ENCODE measurements around the gene PDS5B. TPM values are rescaled to one million over a fixed set of nuclear protein-coding genes. Genes with fewer than 3 reads are reported as not detected.
"Not testable (repeated sequence)": the region's sequence is repeated elsewhere in the genome, so short reads cannot be mapped to it uniquely, and the experiment has no call there.

PDS5B gene
- total RNA-seq, 2 experiments from 2014 or later: 57.6 to 64.6 TPM

DNA sequence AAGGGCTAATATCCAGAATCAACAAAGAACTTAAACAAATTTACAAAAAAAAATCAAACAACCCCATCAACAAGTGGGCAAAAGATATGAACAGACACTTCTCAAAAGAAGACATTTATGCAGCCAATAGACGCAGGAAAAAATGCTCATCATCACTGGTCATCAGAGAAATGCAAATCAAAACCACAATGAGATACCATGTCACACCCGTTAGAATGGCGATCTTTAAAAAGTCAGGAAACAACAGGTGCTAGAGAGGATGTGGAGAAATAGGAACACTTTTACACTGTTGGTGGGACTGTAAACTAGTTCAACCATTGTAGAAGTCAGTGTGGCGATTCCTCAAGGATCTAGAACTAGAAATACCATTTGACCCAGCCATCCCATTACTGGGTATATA, 10.6 kb upstream of the PDS5B start:
- H3K27ac Mint-ChIP-seq; H3K27me3 Mint-ChIP-seq; ATAC-seq; DNase-seq; H3K9me3 Mint-ChIP-seq (ENCODE audit: low read depth); H3K4me1 Mint-ChIP-seq; H3K4me3 Mint-ChIP-seq: not testable (repeated sequence)
- H3K36me3 Mint-ChIP-seq: peaks cover 14% of the 10 kb centered on the region
- CTCF ChIA-PET: interaction anchor here (1.1 kb wide), 1 partner anchor 12 kb away, joined by 3 read pairs; no protein-coding TSS in a partner anchor

DNA sequence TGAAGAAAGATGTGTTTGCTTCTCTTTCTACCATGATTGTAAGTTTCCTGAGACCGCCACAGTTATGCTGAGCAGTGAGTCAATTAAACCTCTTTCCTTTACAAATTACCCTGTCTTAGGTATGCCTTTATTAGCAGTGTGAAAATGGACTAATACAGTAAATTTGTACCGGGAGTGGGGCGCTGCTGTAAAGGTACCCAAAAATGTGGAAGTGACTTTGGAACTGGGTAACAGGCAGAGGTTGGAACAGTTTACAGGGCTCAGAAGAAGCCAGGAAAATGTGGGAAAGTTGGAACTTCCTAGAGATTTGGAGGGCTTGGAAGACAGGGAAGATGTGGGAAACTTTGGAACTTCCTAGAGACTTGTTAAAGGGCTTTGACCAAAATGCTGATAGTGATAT, 9.2 kb upstream of the PDS5B start:
- CTCF ChIA-PET: no interaction called here
- peaks cover 14% of the 10 kb centered on the region for H3K36me3 Mint-ChIP-seq
- no peaks in the 10 kb centered on the region for H3K4me1 Mint-ChIP-seq
- ATAC-seq (no peak), DNase-seq (no peak)
- H3K27me3 Mint-ChIP-seq: no peaks in the 10 kb centered on the region
- no peak overlapping the region for H3K27ac Mint-ChIP-seq
- H3K4me3 Mint-ChIP-seq: no peak overlapping the region
- peaks cover 8% of the 10 kb centered on the region for H3K9me3 Mint-ChIP-seq (ENCODE audit: low read depth)

DNA sequence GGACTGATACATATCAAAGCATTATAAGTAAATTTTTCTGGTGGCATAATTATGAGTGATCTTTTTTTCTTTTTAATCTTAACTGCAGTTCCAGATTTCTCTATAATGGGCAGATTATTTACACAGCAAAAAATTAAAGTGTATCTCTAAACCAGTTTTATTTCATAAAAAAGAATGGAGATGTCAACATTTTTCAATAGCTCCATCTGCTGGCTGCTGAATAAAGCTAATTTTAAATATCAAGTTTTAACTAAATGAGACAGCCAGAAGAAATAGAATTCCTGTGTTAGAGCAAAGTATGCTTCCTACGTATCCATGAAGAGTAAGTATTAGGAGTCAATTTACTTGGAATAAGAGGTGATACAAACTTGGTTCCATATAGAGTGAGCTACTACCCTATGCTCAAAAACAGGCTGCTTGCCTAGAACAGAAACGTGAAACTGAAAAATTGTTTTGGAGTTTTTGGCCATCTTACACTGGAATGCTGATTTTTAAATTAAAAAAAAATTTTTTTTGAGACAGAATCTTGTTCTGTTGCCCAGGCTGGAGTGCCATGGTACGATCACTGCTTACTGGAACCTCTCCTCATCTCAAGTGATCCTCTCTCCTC, 5.0 kb upstream of the PDS5B start:
- Mint-ChIP-seq H3K9me3 (ENCODE audit: low read depth) (peaks cover 8% of the 10 kb centered on the region), H3K36me3 (peaks cover 13% of the 10 kb centered on the region), H3K27ac (no peak overlapping the region), H3K4me1 (peaks cover 10% of the 10 kb centered on the region), H3K27me3 (peaks cover 7% of the 10 kb centered on the region), H3K4me3 (no peak overlapping the region)
- ATAC-seq (no peak), DNase-seq (no peak)
- CTCF ChIA-PET: interaction anchor here (0.7 to 4.8 kb wide), 28 partner anchors 9 to 672 kb away, joined by 3 to 23 read pairs (median 4); partner anchors contain the start of genes BRCA2 and ZAR1L

DNA sequence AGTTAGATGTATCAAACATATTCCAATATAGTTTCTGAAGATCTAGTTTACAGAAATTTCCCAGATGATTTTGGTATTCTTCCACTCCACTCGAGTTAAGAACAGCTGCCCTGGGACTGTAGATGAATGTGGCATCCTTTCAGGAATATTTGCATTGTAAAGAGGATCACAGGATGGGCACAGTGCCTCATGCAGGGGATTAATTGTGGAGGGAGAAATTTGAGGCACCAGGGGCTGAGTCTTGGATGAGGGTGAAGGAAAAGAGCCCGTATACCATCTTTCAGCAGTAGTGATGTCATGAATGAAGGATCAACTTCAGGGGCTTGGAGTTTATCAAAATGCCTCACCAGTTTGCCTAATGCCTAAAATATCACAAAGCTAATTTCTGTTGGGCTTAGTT, 4.0 kb upstream of the PDS5B start:
- no peak for ATAC-seq
- Mint-ChIP-seq H3K36me3 (peaks cover 6% of the 10 kb centered on the region), H3K4me1 (peaks cover 10% of the 10 kb centered on the region), H3K4me3 (no peak overlapping the region), H3K27me3 (peaks cover 7% of the 10 kb centered on the region), H3K9me3 (ENCODE audit: low read depth) (peaks cover 2% of the 10 kb centered on the region), H3K27ac (no peak overlapping the region)
- CTCF ChIA-PET: interaction anchor here (0.6 to 4.8 kb wide), 14 partner anchors 8 to 1965 kb away, joined by 3 to 23 read pairs (median 4); partner anchors contain the start of genes BRCA2 and ZAR1L
- no peak for DNase-seq

DNA sequence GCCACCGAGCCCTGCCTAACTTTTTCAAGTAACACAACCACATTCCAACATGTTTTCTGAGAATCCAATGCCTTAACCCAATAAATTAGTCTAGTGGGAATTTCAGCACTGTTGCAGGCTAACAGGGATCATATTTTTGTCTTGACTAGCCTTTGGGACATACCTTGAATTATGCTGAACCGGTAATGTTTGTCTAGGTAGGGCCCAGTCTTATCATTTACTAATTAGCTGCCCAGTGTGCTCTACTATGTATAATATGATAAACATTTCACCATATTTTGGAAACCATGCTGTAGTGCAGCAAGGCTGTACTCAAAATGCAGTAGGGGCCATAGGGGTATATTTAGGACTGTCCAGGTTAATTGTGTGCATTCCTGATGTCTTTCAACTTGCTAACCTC, 3.3 kb upstream of the PDS5B start:
- Mint-ChIP-seq H3K9me3 (ENCODE audit: low read depth) (peaks cover 2% of the 10 kb centered on the region), H3K4me3 (no peak overlapping the region), H3K36me3 (peaks cover 7% of the 10 kb centered on the region), H3K4me1 (peaks cover 14% of the 10 kb centered on the region), H3K27me3 (peaks cover 7% of the 10 kb centered on the region), H3K27ac (no peak overlapping the region)
- DNase-seq: no peak
- CTCF ChIA-PET: interaction anchor here (0.7 to 4.8 kb wide), 4 partner anchors 113 to 315 kb away, joined by 3 to 23 read pairs (median 15); no protein-coding TSS in a partner anchor
- no peak for ATAC-seq

DNA sequence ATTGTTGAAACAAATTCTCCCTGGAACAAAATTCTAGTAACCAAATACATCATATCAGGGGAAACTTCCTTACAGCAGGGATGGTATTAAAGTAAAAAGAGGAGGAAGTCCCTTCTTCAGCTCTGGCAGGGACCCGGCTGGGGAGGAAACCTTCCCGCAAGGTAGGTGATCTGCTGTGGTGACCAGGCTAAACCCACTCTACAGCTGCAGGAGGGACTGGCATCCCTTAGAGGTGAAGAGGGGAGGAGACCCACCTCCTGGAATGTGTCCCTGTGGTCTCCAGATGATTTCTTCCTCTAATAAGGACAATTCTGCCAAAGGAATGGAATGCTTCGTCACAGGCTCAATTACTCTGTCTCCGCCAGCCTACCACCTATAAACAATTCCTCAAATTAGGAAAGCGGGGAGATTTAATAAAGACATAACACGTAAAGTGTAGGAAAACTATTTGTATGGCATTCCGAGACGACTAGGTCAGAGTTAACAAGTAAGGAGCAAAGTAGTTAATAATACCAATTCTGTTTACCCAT, 637 bp upstream of the PDS5B start:
- H3K27me3 Mint-ChIP-seq: peaks cover 7% of the 10 kb centered on the region
- DNase-seq: peak; percentile 42
- H3K36me3 Mint-ChIP-seq: peaks cover 6% of the 10 kb centered on the region
- CTCF ChIA-PET: interaction anchor here (0.6 to 1.8 kb wide), 28 partner anchors 15 to 1201 kb away, joined by 3 to 29 read pairs (median 4); partner anchors contain the start of genes BRCA2, KL and ZAR1L
- peak overlapping the region; percentile 78 for H3K4me3 Mint-ChIP-seq
- peaks cover 38% of the 10 kb centered on the region for H3K4me1 Mint-ChIP-seq
- no peaks in the 10 kb centered on the region for H3K9me3 Mint-ChIP-seq (ENCODE audit: low read depth)
- H3K27ac Mint-ChIP-seq: peak overlapping the region; percentile 78
- no peak for ATAC-seq

DNA sequence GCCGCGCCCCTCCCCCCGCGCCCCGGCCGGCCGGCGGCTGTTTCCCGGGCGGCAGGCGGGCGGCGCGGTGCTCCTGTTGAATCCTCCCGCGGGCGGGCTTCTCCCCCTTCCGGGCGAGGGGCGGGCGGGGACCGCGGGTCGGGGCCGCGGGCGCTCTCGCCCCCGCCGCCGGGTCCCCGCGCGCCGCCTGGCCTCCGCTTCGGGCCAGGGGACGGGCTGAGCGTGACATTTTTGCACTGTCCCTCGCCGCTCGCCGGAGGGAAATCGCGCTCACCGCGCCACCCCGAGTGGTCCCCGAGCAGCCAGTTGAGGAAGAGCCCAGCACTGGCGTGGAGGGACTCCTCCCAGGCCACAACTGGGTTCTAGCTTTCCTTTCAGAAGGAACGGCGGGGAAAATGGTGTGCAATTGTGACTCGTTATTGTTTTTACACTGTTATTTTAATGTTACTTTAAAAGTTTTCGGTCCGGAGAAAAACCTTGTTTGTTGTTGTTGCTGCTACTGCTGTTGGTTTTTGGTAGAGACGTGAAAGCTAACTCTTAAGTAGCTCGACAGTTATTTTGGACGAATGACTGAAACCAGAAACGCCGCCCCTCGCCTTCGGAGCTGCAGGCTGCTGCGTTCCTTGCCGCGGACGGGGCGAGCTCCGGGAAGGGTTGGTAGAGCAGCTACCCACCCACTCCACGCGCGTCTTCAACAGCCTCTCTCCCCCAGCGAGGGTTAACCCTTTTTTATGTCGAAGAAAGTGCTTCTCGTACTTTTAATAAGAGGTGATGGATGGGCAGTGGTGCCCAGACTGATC, 959 bp downstream of the PDS5B start:
- H3K36me3 Mint-ChIP-seq: peaks cover 6% of the 10 kb centered on the region
- H3K27ac Mint-ChIP-seq: peak overlapping the region; percentile 94
- CTCF ChIA-PET: interaction anchor here (0.7 to 3.2 kb wide), 15 partner anchors 46 to 956 kb away, joined by 3 to 20 read pairs (median 5); partner anchors contain the start of gene N4BP2L2
- DNase-seq (peak; percentile 68), ATAC-seq (peak; percentile 38)
- no peaks in the 10 kb centered on the region for H3K9me3 Mint-ChIP-seq (ENCODE audit: low read depth)
- H3K27me3 Mint-ChIP-seq: peaks cover 7% of the 10 kb centered on the region
- peak overlapping the region; percentile 96 for H3K4me3 Mint-ChIP-seq
- H3K4me1 Mint-ChIP-seq: peaks cover 39% of the 10 kb centered on the region

DNA sequence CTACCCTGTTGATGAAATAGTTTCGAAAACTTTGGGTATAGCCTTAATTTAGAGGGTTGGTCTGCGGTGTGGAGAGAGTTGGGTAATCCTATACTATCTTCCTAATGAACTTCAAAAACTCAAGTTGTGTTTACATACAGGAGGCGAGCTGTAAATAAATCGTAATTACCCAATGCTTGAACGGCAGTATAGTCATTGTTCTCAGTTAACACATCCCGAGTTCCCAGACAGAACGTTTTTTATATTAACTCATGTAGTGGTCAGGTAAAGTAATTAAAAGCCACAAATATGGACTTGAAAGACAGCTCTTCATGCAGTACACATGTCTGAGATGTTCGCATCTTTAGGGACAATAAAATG, 1.5 kb downstream of the PDS5B start:
- Mint-ChIP-seq H3K4me1 (peaks cover 39% of the 10 kb centered on the region), H3K27me3 (peaks cover 7% of the 10 kb centered on the region), H3K9me3 (ENCODE audit: low read depth) (no peaks in the 10 kb centered on the region), H3K36me3 (peaks cover 11% of the 10 kb centered on the region), H3K4me3 (peak overlapping the region; percentile 96), H3K27ac (peak overlapping the region; percentile 94)
- CTCF ChIA-PET: interaction anchor here (0.7 to 3.2 kb wide), 16 partner anchors 46 to 955 kb away, joined by 3 to 20 read pairs (median 5); partner anchors contain the start of gene N4BP2L2
- no peak for DNase-seq
- ATAC-seq: no peak

DNA sequence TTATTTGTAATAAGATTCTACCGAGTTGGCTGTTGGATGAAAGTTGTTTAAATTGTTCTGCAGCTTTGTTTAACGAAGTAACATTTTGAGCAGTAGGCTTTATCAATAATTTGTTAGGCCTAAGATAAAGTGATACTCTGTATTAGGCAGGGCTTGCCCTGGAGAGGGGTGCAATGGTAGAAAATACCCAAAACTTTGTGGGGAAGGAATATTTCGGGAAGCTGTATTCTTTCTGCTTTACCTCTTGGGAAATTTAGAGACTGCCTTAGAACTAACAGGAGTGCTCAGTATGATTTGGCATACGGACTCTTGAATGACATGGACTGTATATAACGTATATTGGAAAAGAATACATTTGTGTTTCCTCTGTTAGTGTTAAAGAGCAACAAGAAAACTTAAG, 2.5 kb downstream of the PDS5B start:
- Mint-ChIP-seq H3K27me3 (peaks cover 2% of the 10 kb centered on the region), H3K9me3 (ENCODE audit: low read depth) (no peaks in the 10 kb centered on the region), H3K4me3 (peak overlapping the region; percentile 96), H3K36me3 (peaks cover 13% of the 10 kb centered on the region), H3K4me1 (peaks cover 40% of the 10 kb centered on the region), H3K27ac (no peak overlapping the region)
- DNase-seq (no peak), ATAC-seq (no peak)
- CTCF ChIA-PET: interaction anchor here (0.7 to 3.2 kb wide), 8 partner anchors 48 to 954 kb away, joined by 3 to 20 read pairs (median 5); no protein-coding TSS in a partner anchor

DNA sequence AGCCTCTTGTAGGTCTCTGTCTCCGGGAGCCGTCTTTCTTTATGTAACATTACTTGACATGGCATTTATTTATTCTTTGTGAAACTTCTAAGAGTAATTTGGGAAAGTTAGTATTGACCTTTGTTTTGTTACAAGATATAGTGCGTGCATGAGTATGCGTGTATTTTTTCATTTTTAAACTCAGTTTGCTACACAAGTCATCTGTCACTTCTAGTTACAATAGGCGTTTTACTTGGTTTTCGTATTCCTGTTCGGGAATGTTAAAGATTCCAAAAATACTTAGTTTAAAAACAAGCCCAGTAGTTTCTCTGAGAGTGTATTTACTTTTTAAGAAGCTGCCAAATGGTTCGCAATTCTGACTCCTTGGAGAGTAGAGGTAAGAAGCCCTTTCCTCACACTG, 3.2 kb downstream of the PDS5B start:
- Mint-ChIP-seq H3K4me3 (no peak overlapping the region), H3K36me3 (peaks cover 13% of the 10 kb centered on the region)

DNA sequence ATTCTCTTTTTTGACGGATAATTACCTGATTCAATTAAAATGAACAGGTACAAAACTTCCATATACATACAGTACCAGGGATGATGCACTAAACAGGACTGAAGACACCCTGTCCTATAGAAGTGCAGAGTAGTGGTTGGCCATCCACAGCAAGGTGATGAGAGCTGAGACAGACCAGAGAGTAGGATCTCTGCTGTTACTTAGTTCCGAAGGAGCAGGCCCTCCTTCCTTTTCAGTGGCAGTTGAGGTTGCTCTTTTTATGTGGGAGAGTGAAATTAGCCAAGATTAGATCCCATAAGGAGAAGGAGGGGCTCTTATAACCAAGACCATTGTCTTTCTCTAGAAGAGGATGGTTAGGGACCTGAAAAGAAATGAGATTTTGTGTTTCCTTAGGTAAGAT, 4.0 kb downstream of the PDS5B start:
- H3K36me3 Mint-ChIP-seq: peaks cover 13% of the 10 kb centered on the region
- CTCF ChIA-PET: interaction anchor here (0.7 to 3.2 kb wide), 5 partner anchors 9 to 49 kb away, joined by 3 to 20 read pairs (median 3); no protein-coding TSS in a partner anchor
- peaks cover 37% of the 10 kb centered on the region for H3K4me1 Mint-ChIP-seq
- H3K27ac Mint-ChIP-seq: no peak overlapping the region
- no peaks in the 10 kb centered on the region for H3K27me3 Mint-ChIP-seq
- no peak for ATAC-seq
- H3K4me3 Mint-ChIP-seq: no peak overlapping the region
- no peaks in the 10 kb centered on the region for H3K9me3 Mint-ChIP-seq (ENCODE audit: low read depth)
- DNase-seq: no peak

More for the DNA sequence above, 3.2 kb downstream of the PDS5B start:
- no peak for ATAC-seq
- H3K9me3 Mint-ChIP-seq (ENCODE audit: low read depth): no peaks in the 10 kb centered on the region
- CTCF ChIA-PET: interaction anchor here (0.7 to 3.2 kb wide), 5 partner anchors 11 to 79 kb away, joined by 3 to 20 read pairs (median 3); no protein-coding TSS in a partner anchor
- DNase-seq: no peak
- H3K4me1 Mint-ChIP-seq: peaks cover 40% of the 10 kb centered on the region
- H3K27ac Mint-ChIP-seq: no peak overlapping the region
- H3K27me3 Mint-ChIP-seq: no peaks in the 10 kb centered on the region

DNA sequence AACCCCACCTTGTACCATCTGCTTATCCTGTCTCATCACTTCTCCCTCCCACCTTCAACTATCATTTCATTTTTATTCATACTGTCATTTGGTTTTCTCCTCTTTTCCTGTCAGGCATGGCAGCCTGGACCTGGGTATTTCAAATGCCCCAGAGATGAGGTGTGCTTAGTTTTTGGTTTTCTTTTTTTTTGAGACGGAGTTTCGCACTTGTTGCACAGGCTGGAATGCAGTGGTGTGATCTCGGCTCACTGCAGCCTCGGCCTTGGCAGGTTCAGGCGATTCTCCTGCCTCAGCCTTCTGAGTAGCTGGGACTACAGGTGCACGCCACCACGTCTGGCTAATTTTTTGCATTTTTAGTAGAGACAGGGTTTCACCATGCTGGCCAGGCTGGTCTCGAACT, 5.8 kb downstream of the PDS5B start:
- Mint-ChIP-seq H3K27ac (no peak overlapping the region), H3K27me3 (no peaks in the 10 kb centered on the region), H3K4me1 (peaks cover 38% of the 10 kb centered on the region), H3K4me3 (no peak overlapping the region), H3K9me3 (ENCODE audit: low read depth) (no peaks in the 10 kb centered on the region), H3K36me3 (peaks cover 20% of the 10 kb centered on the region)
- DNase-seq (no peak), ATAC-seq (no peak)
- CTCF ChIA-PET: interaction anchor here (1.3 to 1.8 kb wide), 3 partner anchors 10 to 47 kb away, joined by 3 to 6 read pairs (median 4); no protein-coding TSS in a partner anchor

DNA sequence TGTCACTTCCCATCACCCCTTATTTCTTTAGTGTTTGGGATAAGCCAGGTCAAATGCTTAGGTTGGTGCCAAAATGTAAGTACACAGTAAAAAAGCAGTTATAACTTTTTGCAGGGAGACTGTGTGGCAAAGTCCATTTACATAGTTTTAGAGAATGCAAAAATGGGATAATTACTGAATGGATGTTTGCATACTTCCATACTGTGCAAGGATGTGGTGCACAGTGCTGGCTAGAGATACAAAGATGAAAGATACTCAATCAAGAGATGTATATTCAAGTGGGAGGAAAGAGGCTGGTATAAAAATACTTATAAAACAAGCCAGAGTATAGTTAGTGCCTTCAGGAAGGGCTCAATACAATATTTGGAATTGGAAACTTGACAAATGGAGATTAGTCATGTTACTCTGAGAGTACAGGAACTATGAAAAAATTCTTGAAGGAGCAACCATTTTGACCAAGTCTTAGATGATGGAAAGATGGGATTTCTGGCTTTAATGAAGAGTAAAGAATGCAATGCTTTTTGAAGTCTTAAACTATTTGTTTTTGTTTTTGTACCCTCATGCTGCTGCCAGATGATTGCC, 8.0 kb downstream of the PDS5B start:
- Mint-ChIP-seq H3K27me3 (no peaks in the 10 kb centered on the region), H3K36me3 (peaks cover 19% of the 10 kb centered on the region), H3K4me3 (no peak overlapping the region), H3K9me3 (ENCODE audit: low read depth) (no peaks in the 10 kb centered on the region), H3K4me1 (peaks cover 22% of the 10 kb centered on the region), H3K27ac (no peak overlapping the region)
- CTCF ChIA-PET: interaction anchor here (1.8 kb wide), 1 partner anchor 13 kb away, joined by 6 read pairs; no protein-coding TSS in a partner anchor
- ATAC-seq (no peak), DNase-seq (no peak)

Measured in activated CD8-positive, alpha-beta memory T cell treated with anti-CD3 and anti-CD28 coated beads, Interleukin-2, amount 10 ng/mL, durations not matched to agents 7 days and 5 days (primary cell).